ENCODE results near the gene PDZD4. TPM values are rescaled to one million over a fixed set of nuclear protein-coding genes. Genes with fewer than 3 reads are reported as not detected.

Gene PDZD4
- total RNA-seq, 2 experiments from 2014 or later = not detected

- POLR2A ChIA-PET = no interaction called here
- H3K4me2 ChIP-seq (ENCODE audit: low read length) = no peak overlapping the region
- BruUV-seq (replicated peaks) = no TSS peak
- no peak overlapping the region for H3K4me3 ChIP-seq (ENCODE audit: low read depth, low read length, poor library complexity, severe bottlenecking)
- H3K9me2 ChIP-seq (ENCODE audit: insufficient read depth, low read length) = no peaks in the 10 kb centered on the region
- no peaks in the 10 kb centered on the region for H3K4me1 ChIP-seq (ENCODE audit: insufficient read depth, low read length, poor library complexity, severe bottlenecking)
- no peaks in the 10 kb centered on the region for H3K36me3 ChIP-seq (ENCODE audit: insufficient read depth, low read length)
- H3K27ac ChIP-seq (ENCODE audit: low read depth, low read length, poor library complexity, severe bottlenecking) = no peak overlapping the region
- no peaks in the 10 kb centered on the region for H3K79me2 ChIP-seq (ENCODE audit: insufficient read depth, low read depth, low read length)
- H3K9me3 ChIP-seq (ENCODE audit: low read length) = no peaks in the 10 kb centered on the region
- no peak for TF ChIP-seq EZH2phosphoT487 (IDR thresholded peaks at IDR 0.05; ENCODE audit: borderline replicate concordance, low read depth, low read length)
- CTCF ChIA-PET (ENCODE audit: unreplicated experiment) = no interaction called here
- no peak for DNase-seq (ENCODE audit: low spot score)
- H4K20me1 ChIP-seq (ENCODE audit: insufficient read depth, low read length) = no peaks in the 10 kb centered on the region
- intact Hi-C loops (cut with micrococcal nuclease; ENCODE audit: unreplicated experiment) = loop anchor here (10.0 kb wide), 1 partner anchor 68 kb away; the partner anchor contains the start of gene PLXNB3
- no peak overlapping the region for H2AFZ ChIP-seq (ENCODE audit: low read length)
Measured at GRCh38 chrX:153832728-153833127, 2.4 kb upstream of the PDZD4 start.

DNA sequence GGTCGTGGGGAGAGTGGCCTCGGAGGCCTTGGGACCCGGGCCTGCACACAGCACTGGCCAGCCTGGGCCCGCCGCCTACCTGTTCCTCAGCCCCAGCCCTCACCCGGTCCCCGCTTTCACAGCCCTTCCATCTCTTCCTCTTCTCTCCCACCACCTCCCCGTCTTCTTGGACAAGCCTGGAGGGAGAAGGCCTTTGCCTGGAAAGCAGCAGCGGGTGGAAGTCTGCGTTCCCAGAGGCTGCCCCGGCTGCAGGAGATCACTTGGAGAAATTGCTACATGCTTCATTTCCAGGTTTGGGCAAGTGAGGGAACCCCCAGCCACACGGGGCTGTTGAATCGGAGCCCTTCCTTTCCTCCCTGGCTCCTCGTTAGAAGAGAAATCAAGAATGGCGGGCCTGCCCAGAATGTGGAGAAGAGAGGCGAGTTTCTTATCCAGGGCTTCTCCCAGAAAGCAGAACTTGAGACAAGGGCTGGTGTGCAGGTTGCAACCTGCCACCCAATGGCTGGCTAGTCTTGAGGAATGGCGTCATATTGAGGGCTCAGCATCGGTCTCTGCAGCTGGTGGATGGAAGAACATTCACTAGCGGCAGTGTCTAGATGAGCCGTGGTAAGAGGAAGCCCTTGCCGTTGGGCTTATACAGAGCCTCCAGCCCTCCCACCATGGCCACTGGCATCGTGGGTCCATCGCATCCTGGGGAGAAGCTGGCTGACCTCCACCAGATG lies 1.2 kb upstream of the PDZD4 start:
- H3K27ac ChIP-seq (ENCODE audit: low read depth, low read length, poor library complexity, severe bottlenecking) = no peak overlapping the region
- TF ChIP-seq CTCF (conservative IDR thresholded peaks at IDR 0.05; ENCODE audit: low read length) = no peak
- TF ChIP-seq EZH2phosphoT487 (IDR thresholded peaks at IDR 0.05; ENCODE audit: borderline replicate concordance, low read depth, low read length) = no peak
- H3K79me2 ChIP-seq (ENCODE audit: insufficient read depth, low read depth, low read length) = no peaks in the 10 kb centered on the region
- H3K9me3 ChIP-seq (ENCODE audit: low read length) = no peaks in the 10 kb centered on the region
- no TSS peak for BruUV-seq (replicated peaks)
- no peaks in the 10 kb centered on the region for H3K4me1 ChIP-seq (ENCODE audit: insufficient read depth, low read length, poor library complexity, severe bottlenecking)
- no peak overlapping the region for H3K4me3 ChIP-seq (ENCODE audit: low read depth, low read length, poor library complexity, severe bottlenecking)
- no peaks in the 10 kb centered on the region for H3K9me2 ChIP-seq (ENCODE audit: insufficient read depth, low read length)
- no peak overlapping the region for H3K4me2 ChIP-seq (ENCODE audit: low read length)
- ChIA-PET POLR2A (no interaction called here), CTCF (ENCODE audit: unreplicated experiment) (no interaction called here)
- H4K20me1 ChIP-seq (ENCODE audit: insufficient read depth, low read length) = no peaks in the 10 kb centered on the region
- H2AFZ ChIP-seq (ENCODE audit: low read length) = no peak overlapping the region
- intact Hi-C loops (cut with micrococcal nuclease; ENCODE audit: unreplicated experiment) = loop anchor here (10.0 kb wide), 1 partner anchor 67 kb away; the partner anchor contains the start of gene PLXNB3
- H3K36me3 ChIP-seq (ENCODE audit: insufficient read depth, low read length) = no peaks in the 10 kb centered on the region
- no peak for DNase-seq (ENCODE audit: low spot score)

DNA sequence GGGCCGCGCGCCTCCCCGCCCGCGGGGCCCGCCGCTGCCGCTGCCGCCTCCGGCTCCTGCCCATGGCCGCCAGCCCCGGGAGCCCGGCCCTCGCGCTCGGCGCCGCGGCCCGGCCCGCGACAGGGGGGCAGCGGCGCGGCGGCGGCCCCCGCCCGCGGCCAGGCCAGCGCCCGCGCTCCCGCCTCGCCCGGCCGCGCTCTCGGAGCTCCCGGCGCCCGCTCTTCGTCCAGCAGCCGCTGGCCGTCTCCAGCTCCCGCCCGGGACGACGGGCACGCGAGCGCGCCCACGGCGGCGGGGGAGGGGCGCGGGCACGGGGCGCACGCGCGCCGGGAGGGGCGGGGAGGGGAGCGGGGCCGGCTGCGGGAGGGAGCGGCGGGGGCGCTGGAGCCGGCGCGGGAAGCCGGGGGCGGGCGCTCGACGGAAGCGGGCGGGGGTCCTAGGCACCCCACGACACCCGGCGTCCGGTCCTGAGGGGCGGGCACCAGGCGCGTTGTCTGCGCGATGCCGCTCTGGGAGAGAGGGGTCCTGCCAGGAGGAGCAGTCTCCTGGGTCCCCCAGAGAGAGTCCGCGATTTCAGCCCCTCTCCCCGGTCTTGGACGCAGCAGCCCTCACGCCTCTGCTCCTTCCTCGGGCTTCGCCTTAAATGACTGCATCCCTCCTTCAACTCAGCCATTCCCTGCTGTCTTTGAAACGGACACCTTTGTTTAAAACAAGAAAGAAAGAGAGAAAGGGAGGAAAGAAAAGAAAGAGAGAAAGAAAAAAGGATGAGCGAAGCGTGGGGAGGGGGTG lies 490 bp upstream of the PDZD4 start:
- H3K4me2 ChIP-seq (ENCODE audit: low read length) = no peak overlapping the region
- H2AFZ ChIP-seq (ENCODE audit: low read length) = no peak overlapping the region
- no peak overlapping the region for H3K4me3 ChIP-seq (ENCODE audit: low read depth, low read length, poor library complexity, severe bottlenecking)
- no TSS peak for BruUV-seq (replicated peaks)
- no peak for TF ChIP-seq CTCF (conservative IDR thresholded peaks at IDR 0.05; ENCODE audit: low read length)
- no peak for TF ChIP-seq EZH2phosphoT487 (IDR thresholded peaks at IDR 0.05; ENCODE audit: borderline replicate concordance, low read depth, low read length)
- H3K79me2 ChIP-seq (ENCODE audit: insufficient read depth, low read depth, low read length) = no peaks in the 10 kb centered on the region
- CTCF ChIA-PET (ENCODE audit: unreplicated experiment) = no interaction called here
- H3K36me3 ChIP-seq (ENCODE audit: insufficient read depth, low read length) = no peaks in the 10 kb centered on the region
- no peaks in the 10 kb centered on the region for H3K9me2 ChIP-seq (ENCODE audit: insufficient read depth, low read length)
- no peak overlapping the region for H3K27ac ChIP-seq (ENCODE audit: low read depth, low read length, poor library complexity, severe bottlenecking)
- intact Hi-C loops (cut with micrococcal nuclease; ENCODE audit: unreplicated experiment) = loop anchor here (10.0 kb wide), 1 partner anchor 66 kb away; the partner anchor contains the start of gene PLXNB3
- no peaks in the 10 kb centered on the region for H4K20me1 ChIP-seq (ENCODE audit: insufficient read depth, low read length)
- H3K9me3 ChIP-seq (ENCODE audit: low read length) = no peaks in the 10 kb centered on the region
- H3K4me1 ChIP-seq (ENCODE audit: insufficient read depth, low read length, poor library complexity, severe bottlenecking) = no peaks in the 10 kb centered on the region
- no peak for DNase-seq (ENCODE audit: low spot score)
- POLR2A ChIA-PET = no interaction called here

All from OCI-LY7 (cell line).